ENCODE results near the gene NRARP.

- no peak for TF ChIP-seq ZNF416 (tag by site-specific recombination; IDR thresholded peaks at IDR 0.05)
- TF ChIP-seq SETDB1 (IDR thresholded peaks at IDR 0.05; ENCODE audit: insufficient read length, low read length), result no peak
- TF ChIP-seq KLF10 (tag by site-specific recombination; IDR thresholded peaks at IDR 0.05), result no peak
- TF ChIP-seq MZF1 (tag by site-specific recombination; IDR thresholded peaks at IDR 0.05; ENCODE audit: borderline replicate concordance), result no peak
- TF ChIP-seq CTCF (tag by site-specific recombination; IDR thresholded peaks at IDR 0.05), result no peak
These were observed 12.8 kb upstream of the NRARP start for GRCh38 chr9:137314561-137315560.
